Peyer's patch (tissue), 4 donors: ENCODE data around the gene PDK3. TPM values are rescaled to one million over a fixed set of nuclear protein-coding genes. Genes with fewer than 3 reads are reported as not detected.

Experiments used
- DNase-seq, 3 donors: peaks; one replicate each; pipeline ENCODE4 v3.0.0-alpha.2; 2017 to 2019
- H3K27ac ChIP-seq, 4 donors: fragments of 200-600 bp; sonication (generic); one replicate each; pipeline ENCODE4 v1.5.1; 2016 to 2019
- H3K27me3 ChIP-seq, 2 donors: fragments of 200-600 bp; sonication (generic); one replicate each; pipeline ENCODE4 v1.5.1; 2019
- H3K36me3 ChIP-seq, 3 donors: fragments of 200-600 bp; sonication (generic); one replicate each; pipeline ENCODE4 v1.5.1; 2016 to 2019
- H3K4me1 ChIP-seq, 4 donors: fragments of 200-600 bp; sonication (generic); one replicate each; pipeline ENCODE4 v1.5.1; 2016 to 2019
- H3K4me3 ChIP-seq, 4 donors: fragments of 200-600 bp; sonication (generic); 1 replicate in 3 of 4; 2 replicates in 1 of 4; pipeline ENCODE4 v1.5.1; 2016 to 2019; ENCODE audit warnings: mild to moderate bottlenecking in 1 of 4
- H3K9me3 ChIP-seq, 4 donors: fragments of 200-600 bp; sonication (generic); one replicate each; pipeline ENCODE4 v1.5.1; 2016 to 2019; ENCODE audit warnings: mild to moderate bottlenecking in 1 of 4
- POLR2A ChIP-seq, 2 donors: fragments of 450-650 bp; IDR thresholded peaks; one replicate each; pipeline ENCODE4 v1.5.1; 2017; ENCODE audit warnings: antibody characterized with exemption in 2 of 2, mild to moderate bottlenecking in 2 of 2, moderate library complexity in 2 of 2
- total RNA-seq, 4 donors: library from RNA; depleted of rRNA; stranded (reverse); fragments of >200 nt; gene quantifications; one replicate each; pipeline ENCODE4 v1.1.0, GENCODE V29; 2016
- TF ChIP-seq, protein P1 (sequence below), 6 experiments: fragments of 450-650 bp in 4 of 6; fragments of 200-600 bp in 2 of 6; sonication (generic) in 1 of 6; IDR thresholded peaks; one replicate each; pipeline ENCODE4 v1.5.1; 2017 to 2019; ENCODE audit warnings: antibody characterized with exemption in 6 of 6, mild to moderate bottlenecking in 3 of 6, moderate library complexity in 1 of 6

The PDK3 gene
- total RNA-seq, 4 donors from 2014 or later, result 26.4 to 56.0 (median 32.5) TPM

DNA sequence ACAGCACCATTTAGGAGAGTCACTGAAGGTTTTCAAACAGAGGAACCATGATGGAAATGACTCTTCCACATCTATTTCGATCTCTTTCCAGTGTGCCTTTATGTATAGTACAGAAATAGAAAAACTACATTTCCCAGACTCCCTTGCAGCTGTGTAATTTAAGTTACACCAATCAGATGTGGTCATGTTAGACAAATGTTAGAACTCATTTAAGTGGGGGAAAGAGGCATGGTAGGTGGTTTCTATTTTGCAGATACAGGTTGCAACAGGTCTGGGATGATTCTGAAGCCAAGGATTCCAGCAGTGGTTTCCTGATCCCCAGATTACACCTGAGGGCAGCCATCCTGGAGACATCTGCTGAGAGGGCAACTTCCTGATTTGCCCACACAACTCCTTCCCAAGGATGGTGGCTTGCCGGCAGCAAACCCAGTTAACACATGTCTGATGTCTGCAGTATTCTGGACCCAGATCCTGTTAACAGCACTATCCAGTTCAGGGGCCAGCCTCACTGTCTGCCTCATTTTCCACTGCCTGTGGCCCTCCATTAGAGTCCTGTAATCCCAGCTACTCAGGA lies 38.7 kb upstream of the PDK3 start:
- H3K9me3 ChIP-seq, result no peaks in the 10 kb centered on the region
- H3K27me3 ChIP-seq, result no peaks in the 10 kb centered on the region
- peaks cover 0 to 10% (median 0%) of the 10 kb centered on the region in 4 donors for H3K4me1 ChIP-seq
- TF ChIP-seq, protein P1, sequence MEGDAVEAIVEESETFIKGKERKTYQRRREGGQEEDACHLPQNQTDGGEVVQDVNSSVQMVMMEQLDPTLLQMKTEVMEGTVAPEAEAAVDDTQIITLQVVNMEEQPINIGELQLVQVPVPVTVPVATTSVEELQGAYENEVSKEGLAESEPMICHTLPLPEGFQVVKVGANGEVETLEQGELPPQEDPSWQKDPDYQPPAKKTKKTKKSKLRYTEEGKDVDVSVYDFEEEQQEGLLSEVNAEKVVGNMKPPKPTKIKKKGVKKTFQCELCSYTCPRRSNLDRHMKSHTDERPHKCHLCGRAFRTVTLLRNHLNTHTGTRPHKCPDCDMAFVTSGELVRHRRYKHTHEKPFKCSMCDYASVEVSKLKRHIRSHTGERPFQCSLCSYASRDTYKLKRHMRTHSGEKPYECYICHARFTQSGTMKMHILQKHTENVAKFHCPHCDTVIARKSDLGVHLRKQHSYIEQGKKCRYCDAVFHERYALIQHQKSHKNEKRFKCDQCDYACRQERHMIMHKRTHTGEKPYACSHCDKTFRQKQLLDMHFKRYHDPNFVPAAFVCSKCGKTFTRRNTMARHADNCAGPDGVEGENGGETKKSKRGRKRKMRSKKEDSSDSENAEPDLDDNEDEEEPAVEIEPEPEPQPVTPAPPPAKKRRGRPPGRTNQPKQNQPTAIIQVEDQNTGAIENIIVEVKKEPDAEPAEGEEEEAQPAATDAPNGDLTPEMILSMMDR (IDR thresholded peaks at IDR 0.05), result no peak
- no peak for TF ChIP-seq POLR2A (IDR thresholded peaks at IDR 0.05)
- H3K4me3 ChIP-seq, result no peak overlapping the region
- no peaks in the 10 kb centered on the region for H3K36me3 ChIP-seq
- no peak for DNase-seq
- peak overlapping the region in 2 of 4 donors; percentile 77 to 78 for H3K27ac ChIP-seq

DNA sequence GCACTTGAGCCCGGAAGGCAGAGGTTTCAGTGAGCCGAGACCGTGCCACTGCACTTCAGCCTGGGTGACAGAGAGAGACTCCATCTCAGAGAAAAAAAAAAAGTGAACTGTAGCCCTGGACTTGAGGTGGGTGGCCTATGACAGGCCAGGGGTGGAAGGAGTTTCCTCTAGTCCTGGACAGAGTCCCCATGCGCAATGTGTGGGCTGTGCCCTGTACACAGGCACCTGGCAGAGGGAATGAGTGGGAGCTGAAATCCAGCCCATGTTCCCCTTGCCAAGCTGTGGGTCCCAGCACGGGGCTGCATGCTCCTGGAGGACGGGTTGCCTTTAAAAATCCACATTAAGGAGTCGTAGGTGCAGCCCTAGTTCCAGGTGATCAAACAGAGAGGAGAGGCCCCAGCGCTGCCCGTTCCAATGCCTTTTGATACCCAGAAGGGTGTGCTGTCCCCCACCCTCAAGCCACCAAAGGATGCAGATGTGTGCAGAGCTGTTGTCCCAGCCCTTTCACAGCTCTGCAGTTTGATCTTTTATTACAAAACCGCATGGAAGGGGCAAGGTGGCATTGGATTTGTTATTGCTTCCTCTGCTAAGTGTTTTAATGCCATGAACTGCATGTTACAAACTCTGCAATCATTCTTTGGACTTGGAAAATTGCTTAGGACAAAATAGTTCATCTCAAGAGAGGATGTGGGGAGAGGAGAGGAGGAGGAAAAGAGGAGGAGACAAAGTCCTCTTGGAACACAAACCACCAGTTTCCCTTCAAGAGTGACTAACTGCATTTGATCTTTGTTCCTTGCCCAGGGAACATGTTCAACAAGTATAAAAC lies 38.0 kb upstream of the PDK3 start:
- DNase-seq, result peak in 1 of 3 donors; percentile 49
- TF ChIP-seq, protein P1 (IDR thresholded peaks at IDR 0.05), result peak in 1 of 6 experiments; percentile 3
- no peak for TF ChIP-seq POLR2A (IDR thresholded peaks at IDR 0.05)
- H3K27ac ChIP-seq, result peak overlapping the region in 2 of 4 donors; percentile 77 to 78
- H3K27me3 ChIP-seq, result no peaks in the 10 kb centered on the region
- no peaks in the 10 kb centered on the region for H3K9me3 ChIP-seq
- no peaks in the 10 kb centered on the region for H3K36me3 ChIP-seq
- peaks cover 0 to 10% (median 0%) of the 10 kb centered on the region in 4 donors for H3K4me1 ChIP-seq
- H3K4me3 ChIP-seq, result no peak overlapping the region

DNA sequence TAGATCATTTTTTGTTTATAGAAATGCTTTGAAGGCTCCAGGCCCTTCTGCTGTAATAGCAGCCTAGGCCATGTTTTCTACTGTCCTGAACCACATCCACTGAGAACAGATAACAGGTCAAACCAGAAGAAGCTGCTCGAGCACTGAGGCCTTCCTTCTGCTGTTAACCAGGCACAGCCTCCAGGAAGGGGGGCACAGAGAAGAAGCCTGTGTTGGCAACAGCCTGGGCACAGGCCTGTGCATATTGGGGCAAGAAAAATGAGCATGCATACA lies 37.4 kb upstream of the PDK3 start:
- TF ChIP-seq, protein P1 (IDR thresholded peaks at IDR 0.05), result no peak
- no peak for TF ChIP-seq POLR2A (IDR thresholded peaks at IDR 0.05)
- Histone ChIP-seq H3K4me1 (peaks cover 0 to 10% (median 0%) of the 10 kb centered on the region in 4 donors), H3K27me3 (no peaks in the 10 kb centered on the region), H3K9me3 (no peaks in the 10 kb centered on the region), H3K36me3 (no peaks in the 10 kb centered on the region), H3K4me3 (no peak overlapping the region), H3K27ac (peak overlapping the region in 2 of 4 donors; percentile 65 to 77)
- DNase-seq, result no peak

DNA sequence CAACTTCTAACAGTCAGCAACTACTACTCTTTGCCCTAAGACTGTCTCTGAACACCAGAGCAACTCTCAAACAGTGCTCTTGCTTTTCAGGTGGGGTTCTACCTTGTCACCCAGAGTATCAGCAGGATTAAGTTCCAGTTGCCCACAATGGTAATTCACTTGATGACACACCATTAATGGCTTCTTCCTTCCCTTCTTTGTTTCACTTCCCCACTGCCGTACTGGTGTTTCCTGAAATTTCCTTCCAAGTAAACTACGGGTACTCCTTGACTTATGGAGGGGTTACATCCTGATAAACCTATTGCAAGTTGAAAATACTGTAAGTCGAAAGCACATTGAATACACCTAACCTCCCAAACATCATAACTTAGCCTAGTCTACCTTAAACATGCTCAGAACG lies 36.6 kb upstream of the PDK3 start:
- Histone ChIP-seq H3K4me1 (peaks cover 0 to 10% (median 0%) of the 10 kb centered on the region in 4 donors), H3K9me3 (no peaks in the 10 kb centered on the region), H3K36me3 (no peaks in the 10 kb centered on the region), H3K27ac (peak overlapping the region in 2 of 4 donors; percentile 65 to 77), H3K27me3 (no peaks in the 10 kb centered on the region), H3K4me3 (no peak overlapping the region)
- TF ChIP-seq, protein P1 (IDR thresholded peaks at IDR 0.05), result no peak
- no peak for TF ChIP-seq POLR2A (IDR thresholded peaks at IDR 0.05)
- DNase-seq, result no peak

DNA sequence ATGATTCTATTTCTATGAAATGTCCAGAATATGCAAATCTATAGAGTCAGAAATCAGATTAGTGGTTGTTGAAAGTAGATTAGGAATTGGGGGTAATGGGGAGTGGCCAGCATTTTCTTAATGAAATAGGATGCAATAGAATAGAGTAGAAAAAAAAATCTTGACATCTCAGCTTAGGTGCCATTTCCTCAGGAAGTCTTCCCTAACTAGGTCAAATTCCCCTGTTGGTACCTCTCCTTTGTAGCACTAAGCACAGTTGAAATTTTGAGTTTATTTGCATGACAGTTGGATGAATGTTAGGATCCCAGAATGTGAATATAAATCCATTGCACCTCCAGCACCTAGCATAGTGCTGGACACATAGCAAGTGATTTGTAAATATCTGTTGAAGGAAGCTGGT lies 30.0 kb upstream of the PDK3 start:
- H3K36me3 ChIP-seq, result no peaks in the 10 kb centered on the region
- H3K9me3 ChIP-seq, result no peaks in the 10 kb centered on the region
- no peaks in the 10 kb centered on the region for H3K27me3 ChIP-seq
- H3K4me1 ChIP-seq, result no peaks in the 10 kb centered on the region
- TF ChIP-seq, protein P1 (IDR thresholded peaks at IDR 0.05), result no peak
- TF ChIP-seq POLR2A (IDR thresholded peaks at IDR 0.05), result no peak
- no peak for DNase-seq
- H3K27ac ChIP-seq, result no peak overlapping the region
- no peak overlapping the region for H3K4me3 ChIP-seq
